Measurements from ENCODE around the gene ASIC4.

DNA sequence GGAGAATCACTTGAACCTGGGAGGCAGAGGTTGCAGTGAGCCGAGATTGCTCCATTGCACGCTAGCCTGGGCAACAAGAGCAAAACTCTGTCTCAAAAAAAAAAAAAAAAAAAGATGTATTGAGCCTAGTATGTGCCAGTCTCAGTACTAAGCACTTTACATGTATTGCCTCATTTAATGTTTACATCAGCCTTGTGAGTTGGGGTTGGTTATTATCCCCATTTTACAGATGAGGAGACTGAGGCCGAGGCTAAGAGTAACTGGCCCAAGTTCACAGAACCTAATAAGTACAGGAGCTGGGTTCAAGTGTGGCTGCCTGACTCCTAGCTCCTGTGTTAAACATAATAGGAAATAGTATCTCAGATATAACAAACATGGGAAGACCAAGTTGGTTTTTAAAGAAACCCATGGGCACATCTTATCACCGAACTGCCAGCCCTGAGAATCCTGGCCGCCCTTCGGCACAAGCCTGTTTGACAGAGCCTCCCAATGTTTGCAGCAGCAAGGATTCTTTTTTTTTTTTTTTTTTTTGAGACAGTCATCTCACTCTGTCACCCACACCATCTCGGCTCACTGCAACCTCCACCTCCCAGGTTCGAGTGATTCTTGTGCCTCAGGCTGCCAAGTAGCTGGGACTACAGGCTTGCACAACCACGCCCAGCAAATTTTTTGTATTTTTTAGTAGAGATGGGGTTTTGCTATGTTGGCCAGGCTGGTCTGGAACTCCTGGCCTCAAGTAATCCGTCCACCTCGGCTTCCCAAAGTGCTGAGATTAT is 39.8 kb upstream of the ASIC4 start:
- TF ChIP-seq, protein P1, sequence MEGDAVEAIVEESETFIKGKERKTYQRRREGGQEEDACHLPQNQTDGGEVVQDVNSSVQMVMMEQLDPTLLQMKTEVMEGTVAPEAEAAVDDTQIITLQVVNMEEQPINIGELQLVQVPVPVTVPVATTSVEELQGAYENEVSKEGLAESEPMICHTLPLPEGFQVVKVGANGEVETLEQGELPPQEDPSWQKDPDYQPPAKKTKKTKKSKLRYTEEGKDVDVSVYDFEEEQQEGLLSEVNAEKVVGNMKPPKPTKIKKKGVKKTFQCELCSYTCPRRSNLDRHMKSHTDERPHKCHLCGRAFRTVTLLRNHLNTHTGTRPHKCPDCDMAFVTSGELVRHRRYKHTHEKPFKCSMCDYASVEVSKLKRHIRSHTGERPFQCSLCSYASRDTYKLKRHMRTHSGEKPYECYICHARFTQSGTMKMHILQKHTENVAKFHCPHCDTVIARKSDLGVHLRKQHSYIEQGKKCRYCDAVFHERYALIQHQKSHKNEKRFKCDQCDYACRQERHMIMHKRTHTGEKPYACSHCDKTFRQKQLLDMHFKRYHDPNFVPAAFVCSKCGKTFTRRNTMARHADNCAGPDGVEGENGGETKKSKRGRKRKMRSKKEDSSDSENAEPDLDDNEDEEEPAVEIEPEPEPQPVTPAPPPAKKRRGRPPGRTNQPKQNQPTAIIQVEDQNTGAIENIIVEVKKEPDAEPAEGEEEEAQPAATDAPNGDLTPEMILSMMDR (conservative IDR thresholded peaks at IDR 0.05; ENCODE audit: low read depth in 2 of 2) = no peak
- TF ChIP-seq, protein P2, sequence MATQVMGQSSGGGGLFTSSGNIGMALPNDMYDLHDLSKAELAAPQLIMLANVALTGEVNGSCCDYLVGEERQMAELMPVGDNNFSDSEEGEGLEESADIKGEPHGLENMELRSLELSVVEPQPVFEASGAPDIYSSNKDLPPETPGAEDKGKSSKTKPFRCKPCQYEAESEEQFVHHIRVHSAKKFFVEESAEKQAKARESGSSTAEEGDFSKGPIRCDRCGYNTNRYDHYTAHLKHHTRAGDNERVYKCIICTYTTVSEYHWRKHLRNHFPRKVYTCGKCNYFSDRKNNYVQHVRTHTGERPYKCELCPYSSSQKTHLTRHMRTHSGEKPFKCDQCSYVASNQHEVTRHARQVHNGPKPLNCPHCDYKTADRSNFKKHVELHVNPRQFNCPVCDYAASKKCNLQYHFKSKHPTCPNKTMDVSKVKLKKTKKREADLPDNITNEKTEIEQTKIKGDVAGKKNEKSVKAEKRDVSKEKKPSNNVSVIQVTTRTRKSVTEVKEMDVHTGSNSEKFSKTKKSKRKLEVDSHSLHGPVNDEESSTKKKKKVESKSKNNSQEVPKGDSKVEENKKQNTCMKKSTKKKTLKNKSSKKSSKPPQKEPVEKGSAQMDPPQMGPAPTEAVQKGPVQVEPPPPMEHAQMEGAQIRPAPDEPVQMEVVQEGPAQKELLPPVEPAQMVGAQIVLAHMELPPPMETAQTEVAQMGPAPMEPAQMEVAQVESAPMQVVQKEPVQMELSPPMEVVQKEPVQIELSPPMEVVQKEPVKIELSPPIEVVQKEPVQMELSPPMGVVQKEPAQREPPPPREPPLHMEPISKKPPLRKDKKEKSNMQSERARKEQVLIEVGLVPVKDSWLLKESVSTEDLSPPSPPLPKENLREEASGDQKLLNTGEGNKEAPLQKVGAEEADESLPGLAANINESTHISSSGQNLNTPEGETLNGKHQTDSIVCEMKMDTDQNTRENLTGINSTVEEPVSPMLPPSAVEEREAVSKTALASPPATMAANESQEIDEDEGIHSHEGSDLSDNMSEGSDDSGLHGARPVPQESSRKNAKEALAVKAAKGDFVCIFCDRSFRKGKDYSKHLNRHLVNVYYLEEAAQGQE (IDR thresholded peaks at IDR 0.05; ENCODE audit: unreplicated experiment) = no peak
- no peak for TF ChIP-seq EZH2 (IDR thresholded peaks at IDR 0.05; ENCODE audit: low read depth, unreplicated experiment)
- TF ChIP-seq EZH2phosphoT487 (IDR thresholded peaks at IDR 0.05; ENCODE audit: unreplicated experiment) = no peak
- no peak for TF ChIP-seq POLR2AphosphoS5 (IDR thresholded peaks at IDR 0.05; ENCODE audit: low read depth)
- no peak for TF ChIP-seq STAT1 (IDR thresholded peaks at IDR 0.05; ENCODE audit: unreplicated experiment)
- no peak for TF ChIP-seq CREB1 (CRISPR knock-in tag; IDR thresholded peaks at IDR 0.05; ENCODE audit: low read depth)
- TF ChIP-seq JUNB (IDR thresholded peaks at IDR 0.05; ENCODE audit: unreplicated experiment) = no peak
- TF ChIP-seq, protein P3, sequence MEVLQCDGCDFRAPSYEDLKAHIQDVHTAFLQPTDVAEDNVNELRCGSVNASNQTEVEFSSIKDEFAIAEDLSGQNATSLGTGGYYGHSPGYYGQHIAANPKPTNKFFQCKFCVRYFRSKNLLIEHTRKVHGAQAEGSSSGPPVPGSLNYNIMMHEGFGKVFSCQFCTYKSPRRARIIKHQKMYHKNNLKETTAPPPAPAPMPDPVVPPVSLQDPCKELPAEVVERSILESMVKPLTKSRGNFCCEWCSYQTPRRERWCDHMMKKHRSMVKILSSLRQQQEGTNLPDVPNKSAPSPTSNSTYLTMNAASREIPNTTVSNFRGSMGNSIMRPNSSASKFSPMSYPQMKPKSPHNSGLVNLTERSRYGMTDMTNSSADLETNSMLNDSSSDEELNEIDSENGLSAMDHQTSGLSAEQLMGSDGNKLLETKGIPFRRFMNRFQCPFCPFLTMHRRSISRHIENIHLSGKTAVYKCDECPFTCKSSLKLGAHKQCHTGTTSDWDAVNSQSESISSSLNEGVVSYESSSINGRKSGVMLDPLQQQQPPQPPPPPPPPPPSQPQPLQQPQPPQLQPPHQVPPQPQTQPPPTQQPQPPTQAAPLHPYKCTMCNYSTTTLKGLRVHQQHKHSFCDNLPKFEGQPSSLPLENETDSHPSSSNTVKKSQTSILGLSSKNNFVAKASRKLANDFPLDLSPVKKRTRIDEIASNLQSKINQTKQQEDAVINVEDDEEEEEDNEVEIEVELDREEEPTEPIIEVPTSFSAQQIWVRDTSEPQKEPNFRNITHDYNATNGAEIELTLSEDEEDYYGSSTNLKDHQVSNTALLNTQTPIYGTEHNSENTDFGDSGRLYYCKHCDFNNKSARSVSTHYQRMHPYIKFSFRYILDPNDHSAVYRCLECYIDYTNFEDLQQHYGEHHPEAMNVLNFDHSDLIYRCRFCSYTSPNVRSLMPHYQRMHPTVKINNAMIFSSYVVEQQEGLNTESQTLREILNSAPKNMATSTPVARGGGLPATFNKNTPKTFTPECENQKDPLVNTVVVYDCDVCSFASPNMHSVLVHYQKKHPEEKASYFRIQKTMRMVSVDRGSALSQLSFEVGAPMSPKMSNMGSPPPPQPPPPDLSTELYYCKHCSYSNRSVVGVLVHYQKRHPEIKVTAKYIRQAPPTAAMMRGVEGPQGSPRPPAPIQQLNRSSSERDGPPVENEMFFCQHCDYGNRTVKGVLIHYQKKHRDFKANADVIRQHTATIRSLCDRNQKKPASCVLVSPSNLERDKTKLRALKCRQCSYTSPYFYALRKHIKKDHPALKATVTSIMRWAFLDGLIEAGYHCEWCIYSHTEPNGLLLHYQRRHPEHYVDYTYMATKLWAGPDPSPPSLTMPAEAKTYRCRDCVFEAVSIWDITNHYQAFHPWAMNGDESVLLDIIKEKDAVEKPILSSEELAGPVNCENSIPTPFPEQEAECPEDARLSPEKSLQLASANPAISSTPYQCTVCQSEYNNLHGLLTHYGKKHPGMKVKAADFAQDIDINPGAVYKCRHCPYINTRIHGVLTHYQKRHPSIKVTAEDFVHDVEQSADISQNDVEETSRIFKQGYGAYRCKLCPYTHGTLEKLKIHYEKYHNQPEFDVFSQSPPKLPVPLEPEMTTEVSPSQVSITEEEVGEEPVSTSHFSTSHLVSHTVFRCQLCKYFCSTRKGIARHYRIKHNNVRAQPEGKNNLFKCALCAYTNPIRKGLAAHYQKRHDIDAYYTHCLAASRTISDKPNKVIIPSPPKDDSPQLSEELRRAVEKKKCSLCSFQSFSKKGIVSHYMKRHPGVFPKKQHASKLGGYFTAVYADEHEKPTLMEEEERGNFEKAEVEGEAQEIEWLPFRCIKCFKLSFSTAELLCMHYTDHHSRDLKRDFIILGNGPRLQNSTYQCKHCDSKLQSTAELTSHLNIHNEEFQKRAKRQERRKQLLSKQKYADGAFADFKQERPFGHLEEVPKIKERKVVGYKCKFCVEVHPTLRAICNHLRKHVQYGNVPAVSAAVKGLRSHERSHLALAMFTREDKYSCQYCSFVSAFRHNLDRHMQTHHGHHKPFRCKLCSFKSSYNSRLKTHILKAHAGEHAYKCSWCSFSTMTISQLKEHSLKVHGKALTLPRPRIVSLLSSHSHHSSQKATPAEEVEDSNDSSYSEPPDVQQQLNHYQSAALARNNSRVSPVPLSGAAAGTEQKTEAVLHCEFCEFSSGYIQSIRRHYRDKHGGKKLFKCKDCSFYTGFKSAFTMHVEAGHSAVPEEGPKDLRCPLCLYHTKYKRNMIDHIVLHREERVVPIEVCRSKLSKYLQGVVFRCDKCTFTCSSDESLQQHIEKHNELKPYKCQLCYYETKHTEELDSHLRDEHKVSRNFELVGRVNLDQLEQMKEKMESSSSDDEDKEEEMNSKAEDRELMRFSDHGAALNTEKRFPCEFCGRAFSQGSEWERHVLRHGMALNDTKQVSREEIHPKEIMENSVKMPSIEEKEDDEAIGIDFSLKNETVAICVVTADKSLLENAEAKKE (CRISPR knock-in tag; IDR thresholded peaks at IDR 0.05) = no peak
- no peak for TF ChIP-seq ZNF331 (CRISPR knock-in tag; IDR thresholded peaks at IDR 0.05; ENCODE audit: low read depth)
